Cardiac muscle cell (in vitro differentiated cells and primary cell): Measurements from ENCODE around the gene ZFR. TPM values are rescaled to one million over a fixed set of nuclear protein-coding genes. Genes with fewer than 3 reads are reported as not detected.

Experiments used
- DNase-seq, 2 donors: peaks; one replicate each; pipeline versions ENCODE4 v3.0.0 to v3.0.0-alpha.2; 2010 to 2017; ENCODE audit warnings: low read depth in 1 of 2, low spot score in 1 of 2
- H3K27ac ChIP-seq: fragments of 200-600 bp; sonication (generic); 2 replicates; pipeline ENCODE4 v1.5.1; 2016
- H3K27me3 ChIP-seq: fragments of 200-600 bp; sonication (generic); 2 replicates; pipeline ENCODE4 v1.6.0; 2016; ENCODE audit warnings: control low read depth
- H3K36me3 ChIP-seq: fragments of 200-600 bp; sonication (generic); 2 replicates; pipeline ENCODE4 v1.5.1; 2016; ENCODE audit warnings: control low read depth
- H3K4me1 ChIP-seq: fragments of 200-600 bp; sonication (generic); 2 replicates; pipeline ENCODE4 v1.8.1; 2017; ENCODE audit warnings: low read depth, mild to moderate bottlenecking, mixed run types
- H3K4me3 ChIP-seq: fragments of 200-600 bp; sonication (generic); 2 replicates; pipeline ENCODE4 v1.5.1; 2016; ENCODE audit warnings: mild to moderate bottlenecking
- H3K9me3 ChIP-seq: fragments of 200-600 bp; sonication (generic); 2 replicates; pipeline ENCODE4 v1.5.1; 2017; ENCODE audit warnings: low read depth, mild to moderate bottlenecking, control low read depth
- polyA plus RNA-seq: library from polyadenylated mRNA; unstranded; fragments of >200 nt; fragmentation: Nextera tagmentation; extraction: Ambion mirVana; gene quantifications from 2 replicates; pipeline ENCODE4 v1.2.1, GENCODE V29; 2016
- total RNA-seq: library from RNA; depleted of rRNA; stranded (reverse); fragments of >200 nt; gene quantifications from 2 replicates; pipeline ENCODE4 v1.2.3, GENCODE V29; 2016
- TF ChIP-seq, protein P1 (sequence below): IDR thresholded peaks from 2 replicates; pipeline ENCODE4 v1.5.1; 2012; ENCODE audit warnings: low read depth, mild to moderate bottlenecking, low read length

The ZFR gene
- total and polyA plus RNA-seq, 2 experiments from 2014 or later, result 66.5 to 75.6 TPM

DNA sequence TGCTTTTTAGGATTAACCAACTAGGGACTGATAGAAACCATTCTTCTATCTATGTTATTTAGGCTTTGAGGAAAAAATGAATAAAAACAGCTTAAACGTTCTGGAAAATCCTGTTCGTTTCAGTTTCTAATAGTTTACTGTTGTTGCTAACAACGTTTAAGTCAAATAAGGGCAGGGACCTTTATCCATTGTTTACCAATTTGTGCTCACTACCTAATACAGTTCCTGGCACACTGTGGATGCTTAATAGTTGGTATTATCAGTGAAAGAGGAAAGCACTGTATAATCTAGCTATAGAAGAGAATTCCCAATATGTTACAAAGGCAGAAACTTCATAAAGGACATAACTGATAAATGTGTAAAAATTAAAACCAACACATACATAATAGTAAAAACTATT is 52.5 kb downstream of the ZFR start:
- no peak overlapping the region for H3K4me3 ChIP-seq
- no peak for DNase-seq
- TF ChIP-seq, protein P1, sequence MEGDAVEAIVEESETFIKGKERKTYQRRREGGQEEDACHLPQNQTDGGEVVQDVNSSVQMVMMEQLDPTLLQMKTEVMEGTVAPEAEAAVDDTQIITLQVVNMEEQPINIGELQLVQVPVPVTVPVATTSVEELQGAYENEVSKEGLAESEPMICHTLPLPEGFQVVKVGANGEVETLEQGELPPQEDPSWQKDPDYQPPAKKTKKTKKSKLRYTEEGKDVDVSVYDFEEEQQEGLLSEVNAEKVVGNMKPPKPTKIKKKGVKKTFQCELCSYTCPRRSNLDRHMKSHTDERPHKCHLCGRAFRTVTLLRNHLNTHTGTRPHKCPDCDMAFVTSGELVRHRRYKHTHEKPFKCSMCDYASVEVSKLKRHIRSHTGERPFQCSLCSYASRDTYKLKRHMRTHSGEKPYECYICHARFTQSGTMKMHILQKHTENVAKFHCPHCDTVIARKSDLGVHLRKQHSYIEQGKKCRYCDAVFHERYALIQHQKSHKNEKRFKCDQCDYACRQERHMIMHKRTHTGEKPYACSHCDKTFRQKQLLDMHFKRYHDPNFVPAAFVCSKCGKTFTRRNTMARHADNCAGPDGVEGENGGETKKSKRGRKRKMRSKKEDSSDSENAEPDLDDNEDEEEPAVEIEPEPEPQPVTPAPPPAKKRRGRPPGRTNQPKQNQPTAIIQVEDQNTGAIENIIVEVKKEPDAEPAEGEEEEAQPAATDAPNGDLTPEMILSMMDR, result no peak
- H3K9me3 ChIP-seq, result no peaks in the 10 kb centered on the region
- no peaks in the 10 kb centered on the region for H3K4me1 ChIP-seq
- no peak overlapping the region for H3K27ac ChIP-seq
- H3K36me3 ChIP-seq, result peaks cover 80% of the 10 kb centered on the region
- no peaks in the 10 kb centered on the region for H3K27me3 ChIP-seq

GRCh38 chr5:32390819-32391591 is 53.5 kb downstream of the ZFR start:
- Histone ChIP-seq H3K4me3 (no peak overlapping the region), H3K27me3 (no peaks in the 10 kb centered on the region), H3K27ac (no peak overlapping the region), H3K4me1 (no peaks in the 10 kb centered on the region), H3K36me3 (peaks cover 80% of the 10 kb centered on the region), H3K9me3 (no peaks in the 10 kb centered on the region)
- DNase-seq, result peak in 1 of 2 donors; percentile 95
- TF ChIP-seq, protein P1, result no peak

DNA sequence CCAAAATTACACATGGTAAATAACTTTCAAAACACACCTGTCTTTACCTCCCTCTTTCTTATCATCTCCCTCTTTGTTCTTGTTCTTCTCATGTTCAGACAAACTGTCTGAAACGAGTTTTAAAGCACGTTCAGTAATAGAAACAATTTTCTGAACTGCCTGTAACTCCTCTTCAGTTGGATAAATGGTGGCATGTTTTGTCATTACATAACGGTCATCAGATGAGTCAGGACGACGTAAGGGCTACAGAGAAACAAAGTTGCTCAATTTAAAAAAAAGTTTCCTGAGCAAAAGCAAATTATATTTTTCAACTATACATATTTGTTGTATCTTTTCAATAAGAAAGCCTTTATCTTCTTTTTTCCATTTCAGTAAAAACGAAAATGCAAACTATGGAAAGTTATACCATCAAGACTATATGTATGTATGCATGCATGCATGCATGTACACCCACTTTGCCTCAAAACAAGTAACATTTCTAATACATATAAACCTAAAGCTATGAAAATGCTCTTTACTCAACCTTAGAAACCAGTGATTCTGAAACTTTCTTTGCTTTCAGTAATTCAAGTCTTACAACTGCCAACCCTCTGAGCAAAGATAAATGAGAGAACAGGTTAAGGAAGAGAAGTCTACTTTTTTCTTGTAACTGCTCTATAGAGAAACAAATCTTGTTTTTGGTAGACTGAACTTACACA is 56.0 kb downstream of the ZFR start:
- H3K4me1 ChIP-seq, result no peaks in the 10 kb centered on the region
- no peaks in the 10 kb centered on the region for H3K9me3 ChIP-seq
- DNase-seq, result peak in 1 of 2 donors; percentile 65
- TF ChIP-seq, protein P1, result no peak
- H3K27ac ChIP-seq, result no peak overlapping the region
- H3K4me3 ChIP-seq, result no peak overlapping the region
- H3K36me3 ChIP-seq, result peaks cover 80% of the 10 kb centered on the region
- H3K27me3 ChIP-seq, result no peaks in the 10 kb centered on the region

DNA sequence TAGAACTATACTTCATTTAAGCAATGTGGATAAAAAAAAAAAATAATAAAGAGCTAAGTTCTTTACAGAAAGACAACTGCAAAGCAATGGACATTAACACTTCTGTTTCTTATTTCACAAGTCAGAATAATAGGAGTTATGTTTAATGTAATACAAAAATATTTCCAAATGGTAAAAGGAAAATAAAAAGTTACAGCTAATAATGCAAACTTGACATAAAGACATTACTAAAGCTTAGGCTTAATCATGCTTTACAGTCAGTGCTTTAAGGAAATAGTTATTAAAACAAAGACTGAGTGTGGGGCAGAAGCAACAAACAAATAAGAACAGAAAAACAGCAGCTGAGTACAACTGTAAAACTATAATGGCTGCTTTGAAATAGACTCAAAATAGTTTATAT is 56.7 kb downstream of the ZFR start:
- DNase-seq, result no peak
- TF ChIP-seq, protein P1, result no peak
- Histone ChIP-seq H3K4me1 (no peaks in the 10 kb centered on the region), H3K9me3 (no peaks in the 10 kb centered on the region), H3K4me3 (no peak overlapping the region), H3K27ac (no peak overlapping the region), H3K36me3 (peaks cover 77% of the 10 kb centered on the region), H3K27me3 (no peaks in the 10 kb centered on the region)

DNA sequence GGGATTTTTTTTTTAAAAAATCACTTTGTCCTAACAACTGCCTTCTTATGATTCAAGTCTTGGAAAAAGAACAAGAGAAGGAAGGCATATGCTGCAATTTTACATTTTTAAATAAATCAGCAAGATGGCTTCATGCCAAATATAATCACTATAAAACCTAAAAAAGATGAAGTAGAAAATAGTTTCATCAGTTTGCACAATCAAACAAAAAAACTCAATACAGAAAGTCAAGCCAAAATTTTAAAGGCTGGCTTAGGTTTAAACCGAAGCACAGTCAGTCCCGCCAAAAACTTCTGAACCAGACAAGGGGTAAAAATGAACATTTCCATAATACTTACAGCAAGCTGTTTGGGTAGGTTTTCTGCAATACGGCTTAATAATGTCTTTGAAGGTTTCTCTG is 57.3 kb downstream of the ZFR start:
- H3K9me3 ChIP-seq, result no peaks in the 10 kb centered on the region
- no peak overlapping the region for H3K27ac ChIP-seq
- DNase-seq, result peak in 1 of 2 donors; percentile 42
- H3K27me3 ChIP-seq, result no peaks in the 10 kb centered on the region
- no peak overlapping the region for H3K4me3 ChIP-seq
- TF ChIP-seq, protein P1, result no peak
- H3K4me1 ChIP-seq, result no peaks in the 10 kb centered on the region
- H3K36me3 ChIP-seq, result peaks cover 79% of the 10 kb centered on the region
